HG02678 (cell line): ENCODE data around the gene DST.

Source experiments
- ATAC-seq: cut with Tn5 transposase; IDR thresholded peaks from one replicate; pipeline ENCODE4 v1.9.1; 2021; ENCODE audit warnings: mild to moderate bottlenecking, moderate library complexity; ENCODE audit not compliant: unreplicated experiment

The DST gene

DNA sequence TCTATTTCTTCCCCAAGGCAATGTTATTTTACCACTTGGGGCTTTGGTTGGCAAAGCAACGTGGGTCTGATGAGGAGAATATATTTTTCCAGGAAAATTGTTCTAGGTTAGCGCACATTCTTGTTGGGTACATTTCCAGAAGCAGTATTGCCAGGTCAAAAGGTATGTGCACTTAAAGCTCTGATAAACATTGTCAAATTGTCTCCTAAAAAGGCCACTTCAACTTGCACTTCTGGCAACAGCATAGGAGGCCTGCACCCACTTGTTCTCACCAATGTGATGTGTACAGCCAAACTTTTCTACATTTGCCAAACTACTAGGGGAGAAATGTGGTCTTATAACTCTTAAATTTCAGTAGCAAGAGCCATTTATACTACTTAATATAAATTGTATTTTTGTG, 197.8 kb downstream of the DST start:
- no peak for ATAC-seq

DNA sequence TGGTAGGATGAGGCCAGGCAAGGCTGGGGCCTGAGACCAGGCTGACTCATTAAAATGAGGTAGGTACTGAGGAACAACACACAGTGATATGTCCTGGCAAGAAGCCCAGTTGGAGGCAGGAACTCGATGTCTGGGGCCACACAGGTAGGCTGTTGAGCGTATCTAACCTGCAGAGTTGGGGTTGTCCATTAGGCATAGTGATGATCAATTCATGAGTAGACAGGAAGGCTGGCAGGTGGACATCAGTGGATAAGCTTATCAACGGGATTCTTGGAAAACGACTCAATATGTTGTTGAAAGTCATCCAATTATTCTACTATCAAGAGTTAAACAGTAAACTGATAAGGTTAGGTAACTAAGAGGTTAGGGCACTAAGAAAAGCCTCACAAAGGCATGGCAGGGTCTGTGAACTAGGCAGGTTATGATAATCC, 202.1 kb downstream of the DST start:
- no peak for ATAC-seq

DNA sequence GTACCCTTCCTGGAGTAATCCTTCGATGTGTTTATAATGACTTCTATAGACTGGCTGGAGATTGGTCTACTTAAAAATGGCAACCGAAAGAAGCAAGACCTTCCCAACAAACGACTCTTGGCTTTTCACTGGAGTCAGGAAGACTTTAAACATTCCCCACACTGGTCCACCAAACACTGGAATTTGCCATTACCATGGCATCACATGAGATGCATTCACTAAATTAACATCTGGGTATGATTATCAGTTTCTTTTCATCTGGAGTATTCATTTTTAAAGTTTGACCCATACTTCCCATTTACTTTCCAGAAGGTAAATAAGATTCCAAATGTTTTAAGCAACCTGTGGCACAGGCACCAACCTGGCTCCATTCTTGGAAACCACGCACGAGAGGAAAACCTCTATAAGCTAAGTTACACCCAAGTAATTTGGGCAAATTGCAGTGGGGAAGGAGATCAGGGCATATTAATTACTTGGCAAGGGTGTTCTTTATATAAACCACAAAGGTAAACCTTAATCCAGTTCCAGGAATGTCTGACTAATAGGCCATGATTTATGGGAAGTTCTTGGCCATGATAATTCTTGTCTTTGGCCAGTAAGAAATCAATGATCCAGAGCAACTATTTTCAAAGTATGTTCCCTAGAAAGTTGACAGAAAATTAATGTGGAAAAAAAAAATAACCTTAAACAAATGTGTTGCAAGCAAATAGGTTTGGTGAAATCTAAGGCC, 205.4 kb downstream of the DST start:
- no peak for ATAC-seq

DNA sequence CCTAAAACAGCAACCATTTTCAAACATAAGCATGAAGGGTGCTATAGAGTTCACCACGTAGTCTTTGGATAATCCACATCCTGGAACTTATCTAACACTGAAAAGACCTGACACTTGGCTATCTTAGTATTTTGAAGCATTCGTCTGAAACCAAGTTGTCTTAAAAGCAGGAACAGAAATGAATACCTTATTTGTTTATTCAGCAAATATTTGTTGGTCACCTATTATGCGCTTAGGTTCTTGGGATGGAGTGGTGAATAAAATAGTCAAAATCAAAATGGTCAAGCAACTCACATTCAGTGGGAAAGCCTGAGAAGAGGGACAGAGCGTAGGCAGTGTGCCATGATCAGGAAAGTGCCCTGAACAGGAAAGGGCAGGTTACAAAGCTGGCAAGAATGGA, 206.9 kb downstream of the DST start:
- ATAC-seq = no peak

DNA sequence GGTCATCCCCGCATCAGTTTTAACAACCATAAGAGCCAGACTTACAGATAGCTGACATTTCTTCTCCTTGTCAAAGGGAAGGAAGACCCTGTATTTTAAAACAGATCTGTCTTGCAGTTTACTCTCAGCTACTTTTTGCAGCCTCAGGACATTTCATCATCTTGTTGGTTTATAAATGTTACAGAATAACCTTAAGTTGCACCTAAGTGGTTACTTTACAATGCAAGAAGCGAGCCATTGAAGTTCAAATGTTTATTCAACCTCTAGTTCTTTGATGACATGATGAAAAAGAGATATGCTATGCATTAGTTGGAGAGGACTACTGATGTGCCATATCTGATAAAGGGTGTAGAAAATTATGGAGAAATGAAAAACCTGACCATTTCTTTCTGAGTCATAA, 207.4 kb downstream of the DST start:
- no peak for ATAC-seq

DNA sequence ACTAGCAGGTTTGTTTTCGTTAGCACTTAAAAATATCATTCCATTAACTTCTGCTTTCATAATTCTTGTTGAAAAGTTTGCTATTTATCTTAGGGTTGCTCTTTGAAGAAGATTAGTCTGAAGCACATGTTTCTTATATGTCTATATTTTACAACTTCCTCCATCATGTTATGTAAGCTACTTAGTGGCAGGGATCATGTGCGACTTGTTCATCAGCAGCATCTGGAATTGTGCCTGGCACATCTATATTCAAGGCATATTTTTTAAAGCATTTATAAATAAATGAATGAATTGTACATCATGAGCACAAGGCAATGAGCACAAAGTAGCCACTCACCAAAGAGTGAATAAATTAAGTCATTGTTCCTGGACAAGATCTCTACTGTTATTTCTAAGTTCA, 208.1 kb downstream of the DST start:
- no peak for ATAC-seq

DNA sequence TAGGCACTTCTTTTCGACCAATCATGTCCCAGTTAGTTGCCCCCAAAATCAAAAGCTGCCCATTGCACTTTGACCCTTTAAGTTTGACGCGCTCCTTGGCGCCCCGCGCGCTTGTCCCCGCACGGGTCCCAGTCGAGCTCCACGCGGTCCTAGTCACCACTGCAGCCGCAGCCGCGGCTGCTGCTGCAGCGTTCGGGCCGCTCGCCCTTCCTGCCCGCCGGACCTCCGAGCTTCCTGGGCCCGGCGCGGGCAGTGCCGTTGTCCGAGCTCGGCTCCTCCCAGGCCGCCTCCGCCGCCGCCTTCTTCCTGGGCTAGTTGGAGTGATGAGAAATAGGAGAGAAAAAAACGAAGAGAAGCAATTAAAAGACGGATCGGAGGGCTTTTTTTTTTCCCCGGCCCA, 209.6 kb downstream of the DST start:
- ATAC-seq = no peak

DNA sequence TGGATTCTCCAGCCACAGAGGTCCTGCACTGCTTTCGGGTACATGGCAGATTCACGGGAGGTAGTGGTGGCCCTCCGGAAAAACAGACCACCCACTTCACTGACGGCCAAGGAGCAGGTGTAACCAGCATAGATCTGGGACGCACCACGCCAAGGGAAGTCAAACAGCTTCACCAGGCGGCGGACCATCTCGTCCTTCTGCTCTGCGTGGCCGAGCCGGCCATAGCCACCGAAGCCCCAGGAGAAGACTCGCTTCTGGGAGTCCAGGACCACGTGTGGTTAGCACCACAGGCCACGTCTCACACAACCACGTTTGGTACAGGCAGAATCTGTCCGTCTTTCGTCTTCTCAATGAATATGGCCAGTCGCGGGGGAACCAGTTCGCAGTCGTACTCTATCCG, 210.5 kb downstream of the DST start:
- no peak for ATAC-seq

DNA sequence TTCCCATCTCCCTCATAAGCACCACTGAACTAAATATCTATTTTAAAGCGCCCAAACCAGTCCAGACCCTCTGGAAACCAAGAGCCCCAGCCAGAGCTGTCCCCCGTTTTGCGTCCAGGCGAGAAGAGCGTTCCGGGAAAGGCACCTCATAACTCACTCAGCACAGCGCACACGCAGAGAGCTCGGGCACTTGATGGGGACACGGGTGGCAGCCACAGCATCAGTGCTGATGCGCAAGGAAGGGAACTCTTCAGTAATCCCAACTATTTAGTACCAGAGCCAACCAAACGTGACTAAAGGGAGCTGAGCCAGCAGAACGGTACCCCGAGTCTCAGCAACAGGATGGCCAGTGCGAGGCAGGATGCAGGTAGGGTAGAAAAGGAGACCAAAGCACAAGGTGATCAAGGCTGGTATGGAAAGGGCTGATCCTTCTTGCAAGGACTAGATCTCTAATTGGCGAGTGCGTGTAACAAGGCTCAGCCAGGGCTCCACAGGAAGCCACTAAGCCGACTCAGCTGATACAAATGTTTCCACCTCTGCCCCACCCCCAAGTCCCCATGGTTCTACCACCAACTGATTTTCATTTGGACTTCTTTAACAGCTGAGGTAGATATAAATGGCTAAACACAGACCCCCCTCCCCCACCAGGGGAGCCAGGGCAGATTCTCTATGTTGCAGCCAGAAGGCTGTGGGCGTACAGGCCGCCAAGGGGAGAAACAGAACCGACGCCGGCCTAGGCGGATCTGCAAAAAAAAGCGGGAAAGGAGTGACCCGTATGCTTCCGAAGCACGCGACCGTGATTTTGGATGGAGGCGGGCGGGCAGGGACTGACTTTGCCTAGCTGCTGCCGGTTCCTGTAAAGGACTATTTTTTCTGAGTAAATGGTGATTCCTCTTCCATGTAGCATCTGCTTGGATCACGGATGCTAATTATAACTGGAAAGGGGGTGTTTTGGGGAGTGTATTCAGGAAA, 211.8 kb downstream of the DST start:
- ATAC-seq = no peak

DNA sequence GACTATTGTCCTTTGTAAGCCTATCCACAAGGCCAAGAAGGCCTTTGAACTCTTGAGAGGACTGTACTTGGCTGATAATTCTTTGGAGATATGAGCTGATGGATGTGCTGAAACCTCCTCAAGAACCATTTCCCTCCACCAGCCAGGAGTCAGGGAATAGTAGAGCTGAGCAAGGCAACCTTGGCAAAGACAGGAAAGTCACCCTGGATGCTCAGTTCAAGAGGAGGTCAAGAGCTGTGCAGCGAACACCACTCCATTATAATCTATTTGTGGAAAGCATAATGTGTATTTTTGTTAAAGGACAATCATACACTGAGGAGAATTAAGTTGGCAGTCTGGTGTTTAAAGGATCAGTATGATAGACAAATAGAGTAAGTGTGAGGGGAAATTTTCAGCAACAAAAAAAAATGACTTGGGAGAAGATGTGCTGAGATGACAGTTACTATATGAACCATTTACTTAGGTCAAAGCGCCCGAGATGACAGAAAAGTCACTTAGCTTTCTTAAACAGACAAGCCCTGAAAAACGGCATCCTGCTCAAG, 218.1 kb downstream of the DST start:
- ATAC-seq = no peak

DNA sequence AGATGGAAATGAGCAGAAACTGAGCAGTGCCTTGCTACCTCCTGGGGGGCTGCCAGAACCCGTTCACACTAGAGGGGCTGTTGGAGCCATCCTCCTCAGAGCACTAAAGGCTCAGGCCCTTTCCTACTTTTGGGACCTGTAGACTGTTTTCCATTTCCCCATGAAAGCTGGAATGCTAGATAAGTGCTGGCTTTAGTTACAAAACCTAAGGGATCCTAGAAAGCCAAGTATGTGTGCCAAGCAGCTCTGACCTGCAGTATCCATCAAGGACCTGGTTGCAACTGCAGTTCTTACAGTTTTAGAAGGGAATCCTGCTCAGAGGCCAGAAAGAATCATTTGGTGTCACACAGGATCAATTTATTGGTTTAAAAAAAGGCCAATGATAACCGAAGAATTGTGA, 218.6 kb downstream of the DST start:
- no peak for ATAC-seq

DNA sequence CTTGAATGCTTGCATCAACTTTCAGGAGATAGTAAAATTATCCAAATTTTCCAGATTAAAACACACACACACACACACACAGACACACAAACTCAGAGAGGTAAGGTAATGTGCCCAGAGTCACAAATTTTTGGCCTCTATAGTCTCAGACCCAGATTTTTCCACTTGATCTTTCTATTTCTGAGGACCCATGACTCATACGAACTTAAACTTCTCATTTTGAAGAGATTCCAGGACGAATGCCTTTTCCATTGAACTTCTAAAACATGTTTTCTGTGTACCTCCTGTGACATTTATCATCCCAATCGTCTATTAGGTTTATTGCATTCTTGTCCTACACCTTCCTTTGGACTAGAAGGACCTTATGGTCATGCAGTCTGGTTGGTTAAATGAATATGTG, 222.4 kb downstream of the DST start:
- no peak for ATAC-seq

DNA sequence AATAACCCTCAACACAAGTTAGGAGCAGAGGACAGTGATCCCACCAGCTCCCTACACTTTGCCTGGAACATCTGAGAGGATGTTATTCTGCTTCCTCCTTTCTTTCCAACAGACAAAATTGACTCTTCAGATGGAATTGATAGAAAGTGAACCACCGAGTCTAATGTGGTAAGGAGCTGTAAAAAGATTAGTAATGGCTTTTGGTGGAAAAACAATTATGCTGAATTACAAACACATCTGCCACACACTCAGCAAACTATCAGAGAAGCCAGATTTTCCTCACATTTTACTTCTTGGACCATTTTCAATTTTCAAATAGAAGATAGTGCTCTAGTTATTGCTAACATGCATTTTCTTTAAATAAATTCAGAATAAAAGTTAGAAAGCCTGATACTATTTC, 223.5 kb downstream of the DST start:
- no peak for ATAC-seq

DNA sequence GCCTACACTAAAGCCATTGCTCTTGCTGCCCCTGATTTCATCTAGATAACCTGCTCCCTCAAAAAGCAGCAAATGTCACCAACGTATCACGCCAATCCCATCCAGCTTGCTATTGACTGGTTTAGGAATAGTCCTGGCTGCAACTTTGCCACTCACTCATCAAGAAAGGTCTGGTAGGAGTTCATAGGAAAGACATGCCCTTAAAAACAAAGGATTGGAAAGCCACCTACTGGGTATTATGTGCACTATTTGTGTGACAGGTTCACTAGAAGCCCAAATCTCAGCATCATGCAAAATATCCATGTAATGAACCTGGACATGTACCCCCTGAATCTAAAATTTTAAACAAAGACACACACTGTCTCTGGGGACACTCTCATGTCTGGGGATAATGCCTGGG, 224.9 kb downstream of the DST start:
- no peak for ATAC-seq

DNA sequence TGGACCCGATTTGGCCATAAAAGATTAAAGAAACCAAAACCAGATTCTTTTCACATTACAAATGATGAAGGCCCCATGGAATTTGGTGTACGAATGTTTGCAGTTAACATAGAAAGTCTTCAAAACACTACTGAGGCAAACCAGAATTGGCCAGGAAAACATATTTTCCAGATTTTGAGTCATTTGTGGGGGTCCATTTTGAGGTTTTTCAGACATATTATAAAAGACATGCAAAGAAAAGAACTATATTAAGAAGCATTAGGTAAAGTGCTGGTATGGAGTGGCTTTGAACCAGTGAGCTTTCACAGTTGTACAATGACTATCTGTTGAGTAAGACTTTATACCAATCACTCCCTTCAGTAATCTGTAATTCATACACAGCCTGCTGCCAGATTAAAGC, 226.4 kb downstream of the DST start:
- no peak for ATAC-seq

DNA sequence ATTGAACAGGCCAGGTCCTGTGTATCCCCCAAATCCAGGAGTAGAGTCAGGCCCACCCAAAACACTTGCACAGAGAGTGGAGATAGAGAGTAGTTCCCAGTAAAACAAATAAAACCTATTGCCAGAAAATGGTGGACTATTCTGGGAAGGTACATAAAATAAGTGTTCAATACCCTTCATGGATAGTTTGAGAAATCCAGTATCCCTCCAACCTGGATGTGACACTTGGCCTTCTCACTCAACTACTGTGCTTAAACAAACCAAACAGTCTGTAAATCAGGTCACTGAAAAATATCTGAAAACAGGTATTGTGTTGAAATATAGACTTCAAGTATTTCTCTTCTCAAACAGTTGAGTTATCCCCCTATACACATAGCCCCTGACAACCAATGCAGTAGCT, 233.7 kb downstream of the DST start:
- ATAC-seq = no peak
